ENCODE measurements around the gene PPP1R3E.
A peak's percentile ranks its signal among the peaks of the same experiment; 100 is the strongest.

Gene PPP1R3E

GRCh38 chr14:23322568-23323517 lies 20.2 kb upstream of the PPP1R3E start:
- no peak for DNase-seq

DNA sequence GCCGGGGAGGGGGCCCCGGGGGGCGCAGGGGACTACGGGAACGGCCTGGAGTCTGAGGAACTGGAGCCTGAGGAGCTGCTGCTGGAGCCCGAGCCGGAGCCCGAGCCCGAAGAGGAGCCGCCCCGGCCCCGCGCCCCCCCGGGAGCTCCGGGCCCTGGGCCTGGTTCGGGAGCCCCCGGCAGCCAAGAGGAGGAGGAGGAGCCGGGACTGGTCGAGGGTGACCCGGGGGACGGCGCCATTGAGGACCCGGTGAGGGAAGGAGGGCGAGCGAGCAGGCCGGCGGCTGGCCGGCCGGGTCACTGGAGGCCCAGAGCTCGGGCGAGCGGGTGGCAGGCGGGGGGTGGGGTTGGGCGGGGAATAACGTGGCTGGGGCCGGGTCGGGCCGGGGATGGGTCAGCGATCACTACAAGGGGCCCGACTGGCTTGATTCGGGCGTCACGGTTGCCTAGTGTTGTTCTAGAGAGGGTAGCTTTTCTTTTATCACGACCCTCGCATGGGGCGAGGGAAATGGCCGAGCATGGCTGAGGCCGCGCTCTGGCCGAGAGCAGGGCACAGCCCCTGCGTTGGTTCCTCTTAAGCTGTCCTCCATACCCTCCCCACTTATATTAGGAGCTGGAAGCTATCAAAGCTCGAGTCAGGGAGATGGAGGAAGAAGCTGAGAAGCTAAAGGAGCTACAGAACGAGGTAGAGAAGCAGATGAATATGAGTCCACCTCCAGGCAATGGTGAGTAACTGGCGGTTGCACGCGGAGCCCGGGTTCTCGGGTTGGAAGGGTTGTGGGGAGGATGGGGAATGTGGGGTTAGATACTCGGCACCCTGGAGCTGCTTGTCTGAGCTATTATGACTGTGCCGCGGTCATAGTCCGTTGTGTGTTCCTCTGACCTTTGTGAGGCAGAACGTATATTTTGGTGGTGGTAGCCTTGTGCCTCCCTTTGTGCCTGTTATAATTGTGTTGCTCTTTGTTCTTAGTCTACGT lies 19.2 kb upstream of the PPP1R3E start:
- no peak for DNase-seq

DNA sequence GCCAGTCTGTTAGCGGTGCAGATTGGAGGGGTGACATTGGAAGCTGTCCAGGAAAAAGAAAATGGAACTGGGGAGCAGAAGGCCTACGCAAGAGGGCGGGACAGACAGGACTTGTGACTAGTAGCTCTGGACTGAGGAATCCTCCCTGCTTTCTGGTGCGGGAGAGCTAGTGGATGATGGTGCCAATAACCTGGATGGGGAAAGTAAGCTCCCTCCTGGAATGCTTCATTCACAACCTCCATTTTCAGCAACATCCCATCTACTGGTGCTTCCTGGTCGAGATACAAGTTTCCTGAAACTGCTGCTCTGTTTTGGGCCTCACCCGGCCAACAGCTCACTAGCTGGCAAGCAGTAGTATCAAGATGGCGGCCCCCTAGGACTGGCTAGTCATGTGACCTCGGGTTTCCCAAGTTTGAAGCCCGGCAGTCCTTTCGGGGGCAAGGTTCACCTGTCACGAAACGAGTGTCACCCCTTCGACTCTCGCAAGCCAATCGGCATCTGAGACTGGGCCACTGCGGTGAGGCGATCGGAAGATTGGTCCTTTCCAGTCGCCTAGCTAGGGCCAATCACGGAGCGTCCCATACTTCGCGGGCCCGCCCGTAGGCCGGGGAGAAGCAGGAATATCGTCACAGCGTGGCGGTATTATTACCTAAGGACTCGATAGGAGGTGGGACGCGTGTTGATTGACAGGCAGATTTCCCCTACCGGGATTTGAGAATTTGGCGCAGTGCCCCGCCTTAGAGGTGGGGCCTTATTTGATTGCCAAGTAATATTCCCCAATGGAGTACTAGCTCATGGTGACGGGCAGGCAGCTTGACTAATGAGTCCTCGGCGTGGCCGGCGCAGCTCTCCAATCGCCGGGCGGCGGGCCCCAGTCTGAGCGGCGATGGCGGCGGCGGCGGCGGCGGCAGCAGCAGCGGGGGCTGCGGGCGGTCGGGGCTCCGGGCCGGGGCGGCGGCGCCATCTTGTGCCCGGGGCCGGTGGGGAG lies 18.2 kb upstream of the PPP1R3E start, which contains the start of gene PABPN1:
PABPN1 (plus strand) TSS at position 874 of the 988 bp plus-strand sequence; CDS start at position 887, 13 bp downstream.
- peak; percentile 100 for DNase-seq

DNA sequence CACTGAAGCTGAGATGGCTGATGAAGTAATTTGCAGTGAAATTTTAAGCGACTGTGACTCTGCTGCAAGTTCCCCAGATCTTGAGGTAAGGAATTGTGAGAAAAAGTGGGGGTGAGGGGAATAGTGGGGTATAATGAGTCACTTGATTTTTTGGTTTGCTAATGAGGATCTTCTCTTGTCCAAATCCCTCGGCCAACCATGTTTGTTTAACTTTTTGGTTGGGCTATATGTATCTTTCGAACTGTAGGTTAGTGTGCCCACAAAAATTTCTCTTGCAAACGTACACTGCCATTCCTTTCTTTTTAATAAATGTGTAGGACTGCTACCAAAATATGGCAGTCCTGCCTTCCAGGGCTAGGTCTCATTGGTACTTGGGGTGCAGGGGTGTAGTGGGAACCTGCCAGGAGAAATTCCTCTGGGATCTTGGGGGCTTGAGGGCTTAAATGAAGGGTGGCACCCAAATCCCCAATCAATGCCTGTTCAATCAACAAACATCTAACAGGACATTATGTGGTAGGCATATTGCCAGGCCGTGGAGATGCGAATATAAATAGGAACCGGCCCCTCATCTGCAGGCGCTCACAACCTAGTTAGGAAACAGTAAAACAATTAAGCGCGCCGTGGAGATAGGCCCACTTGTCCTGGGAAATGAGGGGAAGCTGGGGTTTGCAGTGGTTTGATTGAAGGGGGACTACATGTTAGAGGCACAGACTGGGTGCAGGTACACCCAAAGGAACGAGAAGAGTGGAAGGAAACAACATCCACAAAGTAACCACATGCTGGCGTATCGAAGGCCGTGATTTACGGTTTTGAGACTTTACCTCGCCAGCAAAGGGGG lies 17.3 kb upstream of the PPP1R3E start:
- no peak for DNase-seq

- DNase-seq = no peak
Observed at GRCh38 chr14:23316300-23316699, 13.6 kb upstream of the PPP1R3E start.

DNA sequence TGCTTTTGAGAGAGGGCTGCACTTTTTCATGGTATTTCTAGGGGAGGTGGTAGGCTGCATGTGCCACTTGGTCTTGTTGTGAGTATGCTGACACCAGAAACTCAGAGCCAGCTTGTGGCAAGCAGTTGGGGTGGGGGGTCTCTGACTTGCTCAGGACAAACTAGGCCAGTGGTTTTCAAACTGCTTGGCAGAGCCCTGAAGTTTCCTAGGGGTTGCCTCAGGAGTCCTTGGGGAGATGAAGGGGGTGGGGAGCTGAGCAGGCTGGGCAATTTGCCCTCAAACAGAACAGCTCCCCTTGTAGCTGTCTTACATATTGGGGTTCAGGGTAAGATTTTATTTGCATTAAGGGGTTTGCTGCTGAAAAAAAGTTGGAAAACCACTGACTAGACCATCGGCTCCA lies 7.9 kb upstream of the PPP1R3E start:
- no peak for DNase-seq

DNA sequence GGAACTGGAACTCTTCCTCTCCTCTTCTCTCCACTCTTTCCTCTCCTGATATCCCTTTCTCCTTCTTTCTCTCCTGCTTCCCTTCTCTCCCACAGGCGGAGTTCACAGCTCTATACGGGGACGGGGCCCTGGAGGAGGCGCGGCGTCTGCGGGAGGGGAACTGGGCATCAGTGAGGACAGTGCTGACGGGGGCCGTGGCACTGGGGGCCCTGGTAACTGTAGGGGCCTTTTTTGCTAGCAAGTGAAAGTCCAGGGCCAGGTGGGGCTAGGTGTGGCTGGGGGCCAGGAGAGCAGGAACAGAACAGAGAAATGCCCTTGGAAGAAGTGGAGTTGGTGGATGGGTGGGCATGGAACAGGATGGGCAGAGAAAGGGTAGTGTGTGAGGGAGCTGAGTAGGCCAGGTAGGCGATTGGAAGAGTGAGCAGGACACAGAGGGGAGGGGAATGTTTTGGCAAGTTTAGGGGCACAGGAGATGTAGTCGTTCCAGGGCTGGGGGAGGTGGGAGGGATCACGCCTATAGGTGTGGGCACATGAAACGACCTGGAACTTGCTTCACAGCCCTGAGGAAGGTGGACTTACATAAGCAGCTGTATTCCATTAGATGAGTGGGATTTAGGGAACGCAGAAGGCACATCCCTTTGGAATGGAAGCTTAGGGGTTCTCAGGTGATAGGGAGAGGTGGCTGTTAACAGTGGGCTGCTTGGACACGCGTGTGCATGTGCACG lies 6.2 kb upstream of the PPP1R3E start:
- DNase-seq = no peak

DNA sequence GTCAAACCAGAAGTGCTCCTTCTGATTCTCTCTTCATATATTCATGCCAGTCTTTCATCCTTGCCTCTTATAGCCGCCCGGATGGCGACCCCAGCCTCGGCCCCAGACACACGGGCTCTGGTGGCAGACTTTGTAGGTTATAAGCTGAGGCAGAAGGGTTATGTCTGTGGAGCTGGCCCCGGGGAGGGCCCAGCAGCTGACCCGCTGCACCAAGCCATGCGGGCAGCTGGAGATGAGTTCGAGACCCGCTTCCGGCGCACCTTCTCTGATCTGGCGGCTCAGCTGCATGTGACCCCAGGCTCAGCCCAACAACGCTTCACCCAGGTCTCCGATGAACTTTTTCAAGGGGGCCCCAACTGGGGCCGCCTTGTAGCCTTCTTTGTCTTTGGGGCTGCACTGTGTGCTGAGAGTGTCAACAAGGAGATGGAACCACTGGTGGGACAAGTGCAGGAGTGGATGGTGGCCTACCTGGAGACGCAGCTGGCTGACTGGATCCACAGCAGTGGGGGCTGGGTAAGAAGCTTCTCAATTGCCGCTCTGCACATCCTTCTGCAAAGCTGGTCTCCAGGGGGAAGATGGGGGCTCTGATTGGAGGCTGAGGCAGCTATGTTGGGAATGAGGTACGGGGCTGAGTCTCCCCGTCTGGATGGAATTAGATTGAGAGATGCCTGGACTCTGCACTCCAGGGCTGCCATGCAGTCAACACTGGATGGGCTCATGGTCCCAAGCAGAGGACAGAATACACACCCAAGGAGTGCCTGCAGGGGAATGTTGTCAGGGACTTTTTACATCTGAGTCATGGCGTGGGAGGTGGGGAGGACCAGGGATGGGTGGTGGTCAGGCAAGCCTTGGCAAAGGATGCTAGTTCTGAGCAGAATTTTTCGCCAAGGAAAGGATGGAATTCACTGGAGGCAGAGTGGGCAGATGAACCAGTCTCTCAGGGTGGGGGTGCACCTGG lies 5.3 kb upstream of the PPP1R3E start:
- DNase-seq = no peak

DNA sequence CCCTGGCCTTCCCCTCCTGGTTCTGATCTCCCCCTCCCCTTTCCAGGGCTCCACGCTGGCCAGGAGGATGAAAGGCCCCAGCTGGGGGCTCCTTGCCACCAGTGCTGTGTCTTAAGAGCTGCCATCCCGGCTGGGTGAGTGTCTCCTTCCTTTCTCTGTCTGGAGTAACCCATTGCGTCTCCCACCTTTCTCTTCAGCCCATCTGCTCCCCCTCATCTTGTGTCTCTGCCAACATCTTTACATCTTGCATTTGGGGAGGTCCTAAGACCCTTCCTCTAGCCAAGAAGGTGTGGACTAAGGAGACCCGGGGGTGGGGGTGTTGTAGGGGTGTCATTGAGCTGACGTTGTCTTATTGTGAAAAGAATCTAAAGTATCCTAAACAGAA lies 4.5 kb upstream of the PPP1R3E start:
- DNase-seq = no peak

DNA sequence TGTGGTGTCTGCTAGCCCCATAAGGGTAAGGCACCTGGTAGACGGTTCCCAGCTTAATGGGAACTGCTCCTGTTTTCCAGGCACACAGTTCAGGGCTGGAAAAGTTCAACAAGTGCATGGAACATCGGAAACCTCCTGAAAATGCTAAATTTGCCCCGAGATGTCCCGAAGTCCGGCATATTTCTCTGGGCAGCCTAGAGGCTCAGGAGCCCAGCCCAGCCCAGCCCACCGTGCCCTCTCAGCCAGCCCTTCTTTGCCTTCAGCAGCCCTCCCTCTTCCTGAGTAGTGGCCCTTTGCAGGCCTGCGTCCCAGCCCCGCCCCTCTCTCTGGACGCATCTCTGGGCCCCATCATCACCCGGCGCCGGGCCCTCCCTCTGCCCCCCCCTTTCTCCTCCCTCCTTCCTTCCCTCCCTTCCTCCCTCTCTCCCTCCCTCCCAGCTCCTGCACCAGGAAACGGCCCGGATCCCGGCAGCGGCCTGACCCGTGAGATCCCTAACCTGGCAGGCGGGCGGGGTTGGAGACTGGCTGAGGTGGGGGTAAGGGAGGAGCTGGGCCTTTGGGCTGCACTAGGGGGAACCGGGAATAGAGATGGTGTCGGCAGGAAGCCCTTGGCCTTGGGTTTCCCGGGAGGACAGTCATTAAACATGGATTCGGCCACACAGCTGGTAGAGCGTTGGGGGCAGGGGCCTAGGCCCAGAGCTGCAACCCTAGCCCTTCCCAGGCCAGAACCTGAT lies 3.9 kb upstream of the PPP1R3E start, which contains the start of gene BCL2L2:
BCL2L2 (plus strand) TSS at position 422 of the 734 bp plus-strand sequence. CDS start 935 bp downstream, outside the sequence.
- peak; percentile 78 for DNase-seq

DNA sequence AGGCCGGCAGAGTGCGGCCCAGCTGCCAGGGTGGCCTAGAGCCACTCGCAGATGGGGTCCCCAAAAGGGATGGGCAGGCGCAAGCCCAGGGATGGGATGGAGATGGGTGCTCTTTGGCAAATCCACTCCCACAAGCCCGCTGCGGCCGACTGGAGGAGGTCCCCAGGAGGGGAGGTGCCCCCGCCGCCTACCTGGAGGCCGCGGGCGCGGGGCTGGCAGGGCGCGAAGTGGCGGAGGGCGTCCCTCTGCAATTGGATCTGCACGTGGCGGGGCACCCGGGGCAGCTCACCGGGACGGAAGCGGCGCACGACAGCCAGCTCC lies 730 bp downstream of the PPP1R3E start:
- DNase-seq = no peak

DNA sequence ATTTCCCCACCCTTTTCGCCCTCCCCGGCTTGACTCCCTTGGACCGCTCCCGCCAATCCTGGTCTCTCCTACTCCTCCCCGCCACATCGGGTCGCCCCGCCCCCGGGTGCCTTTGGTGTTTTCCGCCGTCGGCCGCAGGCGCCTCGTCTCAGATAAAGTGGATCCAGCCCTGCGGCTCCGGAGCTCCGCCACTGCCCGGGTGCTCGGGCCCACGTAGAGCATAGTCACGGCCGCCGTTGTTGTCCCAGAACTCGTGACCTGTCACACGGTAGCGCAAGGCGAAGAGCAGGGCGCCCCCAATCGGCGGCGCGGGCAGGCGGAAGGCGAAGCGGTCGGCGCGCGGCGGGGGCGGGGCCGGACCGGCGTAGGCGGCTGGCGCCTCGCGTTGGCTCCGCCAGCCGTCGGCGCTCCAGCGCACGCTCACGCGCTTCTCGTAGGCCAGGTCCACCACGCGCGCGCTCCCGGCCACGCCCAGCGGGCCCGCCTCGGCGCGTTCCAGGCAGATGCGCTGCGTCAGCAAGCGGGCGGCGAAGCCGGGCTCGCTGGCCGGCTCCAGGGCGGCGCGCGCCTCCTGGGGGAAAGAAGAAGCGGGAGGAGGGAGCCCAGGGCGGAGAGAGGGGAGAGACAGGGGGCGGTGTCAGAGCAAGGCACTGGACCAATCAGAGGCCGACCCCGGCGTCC lies 1.2 kb downstream of the PPP1R3E start:
- DNase-seq = peak; percentile 100

GRCh38 chr14:23300687-23301223 lies 1.9 kb downstream of the PPP1R3E start:
- no peak for DNase-seq

DNA sequence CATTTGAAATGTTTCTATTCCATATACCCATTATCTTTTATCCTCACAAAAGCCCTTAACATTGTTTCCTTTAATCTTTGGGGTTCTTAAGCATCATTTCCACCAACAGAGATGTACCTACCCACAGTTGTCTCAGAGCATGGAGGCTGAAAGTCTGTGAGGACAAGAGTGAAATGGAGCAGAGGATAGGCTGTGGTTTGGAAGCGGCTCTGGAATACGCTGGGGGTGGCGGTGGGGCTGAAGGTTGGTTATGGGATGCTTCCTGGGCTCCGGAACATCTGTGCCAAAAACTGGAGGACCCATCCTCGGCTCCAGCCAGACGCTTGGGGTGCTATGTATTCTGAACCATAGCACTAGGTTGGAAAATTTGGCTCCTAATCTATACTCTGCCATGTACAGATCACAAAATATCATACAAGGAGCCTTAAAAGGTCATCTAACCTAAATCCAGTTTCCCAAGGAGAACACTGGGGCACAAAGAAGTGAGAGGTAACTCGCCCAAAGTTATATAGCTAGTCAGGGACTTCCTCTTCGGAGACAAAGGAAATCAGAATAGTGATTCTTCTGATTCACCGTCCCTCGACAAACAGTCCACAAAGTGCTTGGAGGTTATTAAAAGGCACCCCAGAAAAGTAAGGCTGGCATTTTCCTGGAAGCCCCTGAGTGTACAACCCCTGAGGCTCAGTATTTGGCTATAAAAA lies 2.5 kb downstream of the PPP1R3E start:
- DNase-seq = no peak

- DNase-seq = no peak
Observed at GRCh38 chr14:23299211-23299957, 3.3 kb downstream of the PPP1R3E start.

DNA sequence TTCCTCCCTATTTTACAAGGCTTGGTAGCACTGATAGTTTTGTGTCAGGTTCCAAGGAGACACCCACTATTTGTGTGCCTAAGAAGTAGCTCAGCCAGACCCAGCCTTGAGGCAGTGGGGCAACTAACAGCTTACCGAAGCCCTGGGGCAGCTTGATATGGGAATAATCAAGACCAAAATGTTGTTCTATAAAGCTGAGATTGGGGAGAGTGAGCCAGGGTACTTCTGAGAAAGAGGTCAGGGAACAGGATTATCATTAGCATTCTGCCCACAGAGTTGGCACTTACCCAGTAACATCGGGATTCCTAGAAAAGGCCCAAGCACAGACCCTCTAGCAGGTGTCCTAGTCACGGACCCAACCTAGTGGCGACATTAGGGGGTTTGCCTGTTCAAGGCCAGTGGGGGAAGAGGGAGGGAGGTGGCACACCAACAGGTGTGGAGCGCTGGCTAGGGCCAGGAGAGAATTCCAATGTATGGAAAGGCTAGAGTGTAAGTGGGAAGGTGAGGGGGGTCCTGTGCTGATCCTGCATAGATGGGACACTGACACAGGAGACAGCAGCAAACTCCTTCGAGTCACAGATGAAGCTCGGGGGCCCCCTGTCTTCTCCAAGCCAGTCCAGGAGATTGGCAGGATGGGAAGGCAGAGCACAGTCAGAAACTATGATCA lies 4.9 kb downstream of the PPP1R3E start:
- DNase-seq = no peak
